HG02763 (cell line): ENCODE results near the gene PALM3.

Experiments
- ATAC-seq: cut with Tn5 transposase; IDR thresholded peaks from one replicate; pipeline ENCODE4 v1.9.1; 2021; ENCODE audit warnings: mild to moderate bottlenecking, moderate library complexity; ENCODE audit not compliant: unreplicated experiment

Gene PALM3

GRCh38 chr19:14004619-14005348 lies 57.1 kb downstream of the PALM3 start:
- ATAC-seq = no peak
